ENCODE data around the gene GLS. TPM values are rescaled to one million over a fixed set of nuclear protein-coding genes. Genes with fewer than 3 reads are reported as not detected.
"Not testable (repeated sequence)": the region's sequence is repeated elsewhere in the genome, so short reads cannot be mapped to it uniquely, and the experiment has no call there.

GLS gene
- total RNA-seq, 2 donors from 2014 or later, result 47.2 to 99.3 TPM

- H3K4me1 ChIP-seq (ENCODE audit: control insufficient read depth, insufficient read depth, low read length), result no peaks in the 10 kb centered on the region
- no peaks in the 10 kb centered on the region for H3K27me3 ChIP-seq (ENCODE audit: control insufficient read depth, insufficient read depth, low read length, poor library complexity, severe bottlenecking)
- Mint-ChIP-seq H3K9me3 (no peaks in the 10 kb centered on the region), H3K4me3 (no peak overlapping the region), H3K27me3 (ENCODE audit: insufficient read depth) (no peaks in the 10 kb centered on the region), H3K4me1 (no peaks in the 10 kb centered on the region), H3K27ac (no peak overlapping the region), H3K36me3 (ENCODE audit: low read depth) (no peaks in the 10 kb centered on the region)
- H3K4me3 ChIP-seq (ENCODE audit: low read length), result no peak overlapping the region
- DNase-seq, result no peak
- no peak overlapping the region for H3K9ac ChIP-seq (ENCODE audit: extremely low read depth, low read length, poor library complexity, severe bottlenecking)
- no peak for TF ChIP-seq CTCF (conservative IDR thresholded peaks at IDR 0.05)
- H3K27ac ChIP-seq (ENCODE audit: low read depth, low read length), result no peak overlapping the region
- no peaks in the 10 kb centered on the region for H3K9me3 ChIP-seq (ENCODE audit: control insufficient read depth, low read length)
- no peaks in the 10 kb centered on the region for H3K36me3 ChIP-seq (ENCODE audit: control insufficient read depth, insufficient read depth, low read length)
- 95 to 100% methylated on average over 1 to 2 of the region's 2 CpGs for WGBS, 2 experiments (ENCODE audit: insufficient coverage in 1 of 2, insufficient read length in 1 of 2)
Measured at GRCh38 chr2:190849774-190850173, 30.8 kb upstream of the GLS start.

GRCh38 chr2:190853022-190853421 is 27.6 kb upstream of the GLS start:
- H3K27me3 ChIP-seq (ENCODE audit: control insufficient read depth, insufficient read depth, low read length, poor library complexity, severe bottlenecking); H3K36me3 ChIP-seq (ENCODE audit: control insufficient read depth, insufficient read depth, low read length); H3K36me3 Mint-ChIP-seq (ENCODE audit: low read depth); DNase-seq; H3K9me3 Mint-ChIP-seq; H3K27ac ChIP-seq (ENCODE audit: low read depth, low read length); H3K27ac Mint-ChIP-seq; H3K4me3 ChIP-seq (ENCODE audit: low read length); H3K9me3 ChIP-seq (ENCODE audit: control insufficient read depth, low read length); H3K27me3 Mint-ChIP-seq (ENCODE audit: insufficient read depth); H3K4me3 Mint-ChIP-seq; H3K4me1 Mint-ChIP-seq; H3K4me1 ChIP-seq (ENCODE audit: control insufficient read depth, insufficient read depth, low read length); H3K9ac ChIP-seq (ENCODE audit: extremely low read depth, low read length, poor library complexity, severe bottlenecking): not testable (repeated sequence)
- WGBS, 2 experiments (ENCODE audit: insufficient coverage in 1 of 2, insufficient read length in 1 of 2), result 96% methylated on average over 4 of the region's 4 CpGs

- Histone ChIP-seq H3K9ac (ENCODE audit: extremely low read depth, low read length, poor library complexity, severe bottlenecking) (no peak overlapping the region), H3K4me3 (ENCODE audit: low read length) (no peak overlapping the region), H3K36me3 (ENCODE audit: control insufficient read depth, insufficient read depth, low read length) (no peaks in the 10 kb centered on the region), H3K4me1 (ENCODE audit: control insufficient read depth, insufficient read depth, low read length) (no peaks in the 10 kb centered on the region), H3K27ac (ENCODE audit: low read depth, low read length) (no peak overlapping the region), H3K27me3 (ENCODE audit: control insufficient read depth, insufficient read depth, low read length, poor library complexity, severe bottlenecking) (no peaks in the 10 kb centered on the region), H3K9me3 (ENCODE audit: control insufficient read depth, low read length) (no peaks in the 10 kb centered on the region)
- Mint-ChIP-seq H3K36me3 (ENCODE audit: low read depth) (no peaks in the 10 kb centered on the region), H3K4me1 (peaks cover 5% of the 10 kb centered on the region), H3K27me3 (ENCODE audit: insufficient read depth) (no peaks in the 10 kb centered on the region), H3K4me3 (no peak overlapping the region), H3K9me3 (no peaks in the 10 kb centered on the region), H3K27ac (no peak overlapping the region)
- no peak for DNase-seq
- TF ChIP-seq CTCF (conservative IDR thresholded peaks at IDR 0.05), result no peak
- WGBS, 2 experiments (ENCODE audit: insufficient coverage in 1 of 2, insufficient read length in 1 of 2), result 86 to 92% methylated on average over 2 of the region's 2 CpGs
Measured at GRCh38 chr2:190853531-190854383, 26.9 kb upstream of the GLS start.

Data from endodermal cell (in vitro differentiated cells).